DMS79 (cell line): ENCODE data around the gene PPP2R5C.

Source experiments
- DNase-seq: peaks from one replicate; lab custom pipeline; 2025; lab: John Stamatoyannopoulos, UW

Gene PPP2R5C

GRCh38 chr14:101887219-101887618 lies 125.7 kb downstream of the PPP2R5C start:
- DNase-seq, result no peak

GRCh38 chr14:101888182-101888581 lies 126.7 kb downstream of the PPP2R5C start:
- DNase-seq, result no peak

- no peak for DNase-seq
Measured at GRCh38 chr14:101889366-101889765, 127.9 kb downstream of the PPP2R5C start.

- DNase-seq, result peak; percentile 3
Measured at GRCh38 chr14:101889898-101890297, 128.4 kb downstream of the PPP2R5C start.

- no peak for DNase-seq
Measured at GRCh38 chr14:101891471-101891870, 130.0 kb downstream of the PPP2R5C start.

- DNase-seq, result no peak
Measured at GRCh38 chr14:101893759-101894158, 132.2 kb downstream of the PPP2R5C start.

GRCh38 chr14:101894365-101895081 lies 133.0 kb downstream of the PPP2R5C start:
- no peak for DNase-seq

GRCh38 chr14:101895256-101895655 lies 133.7 kb downstream of the PPP2R5C start:
- DNase-seq, result no peak

- no peak for DNase-seq
Measured at GRCh38 chr14:101897326-101897725, 135.8 kb downstream of the PPP2R5C start.

- DNase-seq, result no peak
Measured at GRCh38 chr14:101898416-101898815, 136.9 kb downstream of the PPP2R5C start.

GRCh38 chr14:101899263-101899662 lies 137.8 kb downstream of the PPP2R5C start:
- no peak for DNase-seq

GRCh38 chr14:101900253-101900652 lies 138.7 kb downstream of the PPP2R5C start:
- DNase-seq, result no peak

- DNase-seq, result no peak
Measured at GRCh38 chr14:101903111-101903561, 141.6 kb downstream of the PPP2R5C start.

GRCh38 chr14:101905614-101906013 lies 144.1 kb downstream of the PPP2R5C start:
- DNase-seq, result no peak

GRCh38 chr14:101906645-101907044 lies 145.1 kb downstream of the PPP2R5C start:
- no peak for DNase-seq

GRCh38 chr14:101907619-101908018 lies 146.1 kb downstream of the PPP2R5C start:
- DNase-seq, result no peak

GRCh38 chr14:101908795-101909194 lies 147.3 kb downstream of the PPP2R5C start:
- DNase-seq, result no peak

- no peak for DNase-seq
Measured at GRCh38 chr14:101909371-101910096, 148.0 kb downstream of the PPP2R5C start.

GRCh38 chr14:101912841-101913240 lies 151.3 kb downstream of the PPP2R5C start:
- no peak for DNase-seq

GRCh38 chr14:101914083-101914482 lies 152.6 kb downstream of the PPP2R5C start:
- DNase-seq, result no peak

GRCh38 chr14:101915871-101916815 lies 154.6 kb downstream of the PPP2R5C start:
- DNase-seq, result no peak

GRCh38 chr14:101916816-101917412 lies 155.4 kb downstream of the PPP2R5C start:
- DNase-seq, result no peak
